ENCODE measurements around the gene ROR1.

Gene ROR1

GRCh38 chr1:63863145-63863544, 89.3 kb downstream of the ROR1 start:
- H3K36me3 ChIP-seq (ENCODE audit: control insufficient read depth, low read depth, low read length), result no peaks in the 10 kb centered on the region
- H3K9me3 ChIP-seq (ENCODE audit: control insufficient read depth, low read depth, low read length), result no peaks in the 10 kb centered on the region
- H3K27ac ChIP-seq (ENCODE audit: low read length), result no peak overlapping the region
- H3K9ac ChIP-seq (ENCODE audit: low read length), result no peak overlapping the region
- no peak overlapping the region for H3K4me3 ChIP-seq (ENCODE audit: low read length)
- H3K27me3 ChIP-seq (ENCODE audit: control insufficient read depth, insufficient read depth, low read length), result no peaks in the 10 kb centered on the region
- H3K4me1 ChIP-seq (ENCODE audit: control insufficient read depth, low read depth, low read length), result peaks cover 13% of the 10 kb centered on the region

- H3K4me3 ChIP-seq (ENCODE audit: low read length), result no peak overlapping the region
- H3K27me3 ChIP-seq (ENCODE audit: control insufficient read depth, insufficient read depth, low read length), result no peaks in the 10 kb centered on the region
- no peak overlapping the region for H3K9ac ChIP-seq (ENCODE audit: low read length)
- H3K9me3 ChIP-seq (ENCODE audit: control insufficient read depth, low read depth, low read length), result no peaks in the 10 kb centered on the region
- H3K27ac ChIP-seq (ENCODE audit: low read length), result no peak overlapping the region
- H3K4me1 ChIP-seq (ENCODE audit: control insufficient read depth, low read depth, low read length), result peaks cover 8% of the 10 kb centered on the region
- no peaks in the 10 kb centered on the region for H3K36me3 ChIP-seq (ENCODE audit: control insufficient read depth, low read depth, low read length)
Observed at GRCh38 chr1:63864224-63864641, 90.4 kb downstream of the ROR1 start.

GRCh38 chr1:63865561-63865960, 91.7 kb downstream of the ROR1 start:
- Histone ChIP-seq H3K9ac (ENCODE audit: low read length) (no peak overlapping the region), H3K4me1 (ENCODE audit: control insufficient read depth, low read depth, low read length) (peaks cover 8% of the 10 kb centered on the region)

GRCh38 chr1:63866084-63866483, 92.3 kb downstream of the ROR1 start:
- Histone ChIP-seq H3K27ac (ENCODE audit: low read length) (no peak overlapping the region), H3K9ac (ENCODE audit: low read length) (no peak overlapping the region)

More at GRCh38 chr1:63865561-63865960, 91.7 kb downstream of the ROR1 start:
- no peak overlapping the region for H3K4me3 ChIP-seq (ENCODE audit: low read length)
- no peak overlapping the region for H3K27ac ChIP-seq (ENCODE audit: low read length)
- no peaks in the 10 kb centered on the region for H3K9me3 ChIP-seq (ENCODE audit: control insufficient read depth, low read depth, low read length)
- H3K36me3 ChIP-seq (ENCODE audit: control insufficient read depth, low read depth, low read length), result no peaks in the 10 kb centered on the region
- no peaks in the 10 kb centered on the region for H3K27me3 ChIP-seq (ENCODE audit: control insufficient read depth, insufficient read depth, low read length)

GRCh38 chr1:63867429-63868176, 93.8 kb downstream of the ROR1 start:
- H3K4me1 ChIP-seq (ENCODE audit: control insufficient read depth, low read depth, low read length), result peaks cover 15% of the 10 kb centered on the region
- H3K27ac ChIP-seq (ENCODE audit: low read length), result no peak overlapping the region
- H3K4me3 ChIP-seq (ENCODE audit: low read length), result no peak overlapping the region
- no peaks in the 10 kb centered on the region for H3K36me3 ChIP-seq (ENCODE audit: control insufficient read depth, low read depth, low read length)
- H3K27me3 ChIP-seq (ENCODE audit: control insufficient read depth, insufficient read depth, low read length), result no peaks in the 10 kb centered on the region
- no peaks in the 10 kb centered on the region for H3K9me3 ChIP-seq (ENCODE audit: control insufficient read depth, low read depth, low read length)
- no peak overlapping the region for H3K9ac ChIP-seq (ENCODE audit: low read length)

More at GRCh38 chr1:63866084-63866483, 92.3 kb downstream of the ROR1 start:
- H3K36me3 ChIP-seq (ENCODE audit: control insufficient read depth, low read depth, low read length), result no peaks in the 10 kb centered on the region
- no peaks in the 10 kb centered on the region for H3K9me3 ChIP-seq (ENCODE audit: control insufficient read depth, low read depth, low read length)
- no peaks in the 10 kb centered on the region for H3K27me3 ChIP-seq (ENCODE audit: control insufficient read depth, insufficient read depth, low read length)
- peaks cover 13% of the 10 kb centered on the region for H3K4me1 ChIP-seq (ENCODE audit: control insufficient read depth, low read depth, low read length)
- no peak overlapping the region for H3K4me3 ChIP-seq (ENCODE audit: low read length)

DNA sequence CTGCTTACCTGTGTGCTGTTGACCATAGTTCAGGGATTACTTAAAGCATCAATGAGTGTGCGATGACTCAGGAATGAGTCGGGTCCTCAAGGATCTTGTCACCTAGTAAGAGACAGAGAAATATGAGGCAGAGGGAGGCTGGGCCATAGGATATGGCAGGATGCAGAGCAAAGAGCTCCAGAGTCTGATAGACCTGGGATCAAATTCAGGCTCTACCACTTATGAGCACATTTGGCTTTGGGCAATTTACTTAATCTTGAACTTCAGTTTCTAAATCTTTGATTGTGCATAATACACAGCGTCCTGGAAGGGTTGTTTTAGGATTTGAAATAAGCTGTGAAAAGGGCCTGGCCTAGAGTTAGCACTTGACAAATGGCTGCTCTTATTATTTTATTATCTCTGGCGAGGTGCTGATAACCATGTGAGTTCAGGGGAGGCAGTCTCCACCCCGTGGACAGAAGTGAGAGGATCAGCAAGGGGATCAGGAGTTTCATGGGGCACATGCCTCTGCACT, 94.5 kb downstream of the ROR1 start:
- Histone ChIP-seq H3K36me3 (ENCODE audit: control insufficient read depth, low read depth, low read length) (no peaks in the 10 kb centered on the region), H3K4me1 (ENCODE audit: control insufficient read depth, low read depth, low read length) (peaks cover 21% of the 10 kb centered on the region), H3K4me3 (ENCODE audit: low read length) (no peak overlapping the region), H3K9ac (ENCODE audit: low read length) (no peak overlapping the region), H3K9me3 (ENCODE audit: control insufficient read depth, low read depth, low read length) (no peaks in the 10 kb centered on the region), H3K27me3 (ENCODE audit: control insufficient read depth, insufficient read depth, low read length) (no peaks in the 10 kb centered on the region), H3K27ac (ENCODE audit: low read length) (no peak overlapping the region)

DNA sequence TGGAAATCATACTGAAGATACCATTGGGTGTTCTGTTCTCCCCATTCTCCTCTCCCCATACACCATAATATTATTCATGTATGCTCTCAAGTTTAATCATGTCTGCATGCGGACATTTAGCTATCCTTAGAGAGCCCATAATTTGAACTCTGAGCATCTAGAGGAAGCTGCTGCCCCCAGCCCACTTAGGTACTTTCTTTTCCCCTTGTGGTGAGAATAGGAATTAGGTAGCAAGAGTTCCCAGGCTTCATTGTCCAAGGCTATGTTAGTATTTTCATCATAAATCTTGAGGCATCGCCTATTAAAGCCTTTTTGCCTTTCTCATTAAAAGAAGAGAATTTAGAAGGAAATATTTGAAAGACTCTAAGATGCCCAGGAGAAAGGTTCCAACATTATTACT, 96.3 kb downstream of the ROR1 start:
- H3K9ac ChIP-seq (ENCODE audit: low read length), result no peak overlapping the region
- peaks cover 19% of the 10 kb centered on the region for H3K4me1 ChIP-seq (ENCODE audit: control insufficient read depth, low read depth, low read length)
- H3K4me3 ChIP-seq (ENCODE audit: low read length), result no peak overlapping the region
- no peak overlapping the region for H3K27ac ChIP-seq (ENCODE audit: low read length)
- H3K9me3 ChIP-seq (ENCODE audit: control insufficient read depth, low read depth, low read length), result no peaks in the 10 kb centered on the region
- H3K36me3 ChIP-seq (ENCODE audit: control insufficient read depth, low read depth, low read length), result no peaks in the 10 kb centered on the region
- H3K27me3 ChIP-seq (ENCODE audit: control insufficient read depth, insufficient read depth, low read length), result no peaks in the 10 kb centered on the region

DNA sequence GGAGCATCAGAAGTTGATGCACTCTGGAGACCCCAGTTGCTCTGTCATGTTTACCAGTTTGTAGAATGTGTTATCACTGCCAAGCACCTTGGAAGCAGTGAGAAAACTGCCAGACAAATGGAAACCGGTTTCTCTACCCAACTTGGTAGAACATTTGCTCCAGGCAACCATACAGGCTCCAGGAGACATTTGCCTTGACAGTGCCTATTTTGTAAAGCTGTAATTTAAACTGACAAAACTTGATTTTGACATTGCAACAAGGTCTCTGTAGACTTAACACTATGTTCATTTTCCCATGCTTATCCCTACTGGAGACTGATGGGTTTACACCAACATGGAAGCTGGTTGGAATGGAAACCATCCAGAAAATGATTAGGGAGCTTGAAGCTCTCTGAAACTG, 97.6 kb downstream of the ROR1 start:
- no peaks in the 10 kb centered on the region for H3K9me3 ChIP-seq (ENCODE audit: control insufficient read depth, low read depth, low read length)
- H3K27me3 ChIP-seq (ENCODE audit: control insufficient read depth, insufficient read depth, low read length), result no peaks in the 10 kb centered on the region
- no peak overlapping the region for H3K4me3 ChIP-seq (ENCODE audit: low read length)
- H3K9ac ChIP-seq (ENCODE audit: low read length), result no peak overlapping the region
- no peak overlapping the region for H3K27ac ChIP-seq (ENCODE audit: low read length)
- H3K36me3 ChIP-seq (ENCODE audit: control insufficient read depth, low read depth, low read length), result no peaks in the 10 kb centered on the region
- H3K4me1 ChIP-seq (ENCODE audit: control insufficient read depth, low read depth, low read length), result peaks cover 22% of the 10 kb centered on the region

DNA sequence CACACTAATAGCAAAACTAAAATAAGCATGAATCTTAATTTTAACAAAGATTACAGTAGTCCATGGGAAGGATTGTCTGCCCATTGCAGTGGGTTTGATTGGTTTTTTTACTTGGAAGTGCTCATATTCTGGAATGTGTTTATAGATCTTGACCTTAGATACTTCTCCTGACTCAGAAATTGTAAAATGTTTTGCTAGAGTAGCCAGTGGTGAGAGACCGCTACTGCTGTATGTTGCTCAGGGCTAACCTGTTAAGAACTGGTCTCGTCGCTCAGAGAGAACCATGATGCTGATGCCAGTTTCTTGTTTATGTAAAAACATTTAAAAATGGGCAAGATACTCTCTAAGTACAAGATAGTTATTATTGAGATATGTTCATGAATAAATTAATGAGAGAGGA, 99.9 kb downstream of the ROR1 start:
- Histone ChIP-seq H3K4me1 (ENCODE audit: control insufficient read depth, low read depth, low read length) (peaks cover 26% of the 10 kb centered on the region), H3K9ac (ENCODE audit: low read length) (no peak overlapping the region), H3K4me3 (ENCODE audit: low read length) (no peak overlapping the region), H3K27me3 (ENCODE audit: control insufficient read depth, insufficient read depth, low read length) (no peaks in the 10 kb centered on the region), H3K27ac (ENCODE audit: low read length) (no peak overlapping the region), H3K9me3 (ENCODE audit: control insufficient read depth, low read depth, low read length) (no peaks in the 10 kb centered on the region), H3K36me3 (ENCODE audit: control insufficient read depth, low read depth, low read length) (no peaks in the 10 kb centered on the region)

GRCh38 chr1:63874278-63874880, 100.6 kb downstream of the ROR1 start:
- peaks cover 26% of the 10 kb centered on the region for H3K4me1 ChIP-seq (ENCODE audit: control insufficient read depth, low read depth, low read length)

DNA sequence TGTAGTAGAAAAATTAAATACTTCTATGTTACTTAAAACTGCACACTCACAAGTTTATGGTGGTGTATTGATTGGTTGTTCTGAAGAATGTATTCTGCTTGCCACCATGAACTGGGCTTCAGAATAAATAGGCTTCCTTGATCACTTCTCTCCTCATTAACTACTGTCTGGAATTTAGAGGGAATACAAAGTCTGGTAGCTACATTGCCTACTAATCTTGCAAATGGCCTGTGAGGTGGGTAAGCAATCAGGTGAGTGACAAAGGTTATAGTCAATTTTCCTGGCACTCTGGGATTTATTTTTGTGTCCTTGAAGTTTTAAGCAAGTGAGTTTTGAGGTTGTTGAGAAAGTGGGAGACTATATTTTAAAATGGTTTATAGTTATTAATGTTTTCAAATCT, 101.8 kb downstream of the ROR1 start:
- no peak overlapping the region for H3K9ac ChIP-seq (ENCODE audit: low read length)
- no peaks in the 10 kb centered on the region for H3K27me3 ChIP-seq (ENCODE audit: control insufficient read depth, insufficient read depth, low read length)
- H3K9me3 ChIP-seq (ENCODE audit: control insufficient read depth, low read depth, low read length), result no peaks in the 10 kb centered on the region
- H3K4me1 ChIP-seq (ENCODE audit: control insufficient read depth, low read depth, low read length), result peaks cover 25% of the 10 kb centered on the region
- H3K36me3 ChIP-seq (ENCODE audit: control insufficient read depth, low read depth, low read length), result no peaks in the 10 kb centered on the region
- no peak overlapping the region for H3K27ac ChIP-seq (ENCODE audit: low read length)
- H3K4me3 ChIP-seq (ENCODE audit: low read length), result no peak overlapping the region

More at GRCh38 chr1:63874278-63874880, 100.6 kb downstream of the ROR1 start:
- Histone ChIP-seq H3K36me3 (ENCODE audit: control insufficient read depth, low read depth, low read length) (no peaks in the 10 kb centered on the region), H3K27me3 (ENCODE audit: control insufficient read depth, insufficient read depth, low read length) (no peaks in the 10 kb centered on the region), H3K9me3 (ENCODE audit: control insufficient read depth, low read depth, low read length) (no peaks in the 10 kb centered on the region), H3K27ac (ENCODE audit: low read length) (no peak overlapping the region), H3K4me3 (ENCODE audit: low read length) (no peak overlapping the region), H3K9ac (ENCODE audit: low read length) (no peak overlapping the region)

Measured in iPS-18a (cell line).